Trophoblast cell (in vitro differentiated cells and primary cell): ENCODE results near the gene PLXNB1.

ENCODE experiments used
- DNase-seq, 2 donors: peaks; one replicate each; pipeline ENCODE4 v3.0.0-alpha.2; 2016
- H2AFZ ChIP-seq: 2 replicates; pipeline ENCODE4 v1.6.1; 2013; ENCODE audit warnings: low read length, moderate library complexity, mild to moderate bottlenecking; ENCODE audit not compliant: insufficient read depth, poor library complexity
- H2AK5ac ChIP-seq: 2 replicates; pipeline ENCODE4 v1.6.1; 2013; ENCODE audit warnings: mild to moderate bottlenecking, low read length
- H2BK120ac ChIP-seq: 2 replicates; pipeline ENCODE4 v1.6.1; 2013; ENCODE audit warnings: low read length, mild to moderate bottlenecking, moderate library complexity; ENCODE audit not compliant: insufficient read depth, poor library complexity
- H2BK12ac ChIP-seq: 2 replicates; pipeline ENCODE4 v1.6.1; 2013; ENCODE audit warnings: mild to moderate bottlenecking, low read length, moderate library complexity
- H2BK5ac ChIP-seq: 2 replicates; pipeline ENCODE4 v1.6.1; 2013; ENCODE audit warnings: low read length, low read depth, moderate library complexity, mild to moderate bottlenecking; ENCODE audit not compliant: poor library complexity
- H3K14ac ChIP-seq: 2 replicates; pipeline ENCODE4 v1.6.1; 2013; ENCODE audit warnings: mild to moderate bottlenecking, low read length
- H3K18ac ChIP-seq: 2 replicates; pipeline ENCODE4 v1.6.1; 2013; ENCODE audit warnings: mild to moderate bottlenecking, low read length
- H3K23ac ChIP-seq: 2 replicates; pipeline ENCODE4 v1.6.1; 2013; ENCODE audit warnings: low read length
- H3K27ac ChIP-seq: 2 replicates; pipeline ENCODE4 v1.5.1; 2013; ENCODE audit warnings: low read depth, mild to moderate bottlenecking, inconsistent platforms, low read length, moderate library complexity
- H3K27me3 ChIP-seq: 2 replicates; pipeline ENCODE4 v1.6.1; 2013; ENCODE audit warnings: inconsistent platforms, mild to moderate bottlenecking, low read length, moderate library complexity; ENCODE audit not compliant: insufficient read depth
- H3K36me3 ChIP-seq, 2 experiments: 1 replicate in 1 of 2; 2 replicates in 1 of 2; pipeline ENCODE4 v1.6.1; 2013; ENCODE audit warnings: low read length in 2 of 2, mild to moderate bottlenecking in 2 of 2, moderate library complexity in 1 of 2; ENCODE audit not compliant: insufficient read depth in 2 of 2, control insufficient read depth in 1 of 2
- H3K4ac ChIP-seq: 2 replicates; pipeline ENCODE4 v1.6.1; 2013; ENCODE audit warnings: low read depth, mild to moderate bottlenecking, low read length, moderate library complexity
- H3K4me1 ChIP-seq, 2 experiments: 1 replicate in 1 of 2; 2 replicates in 1 of 2; pipeline ENCODE4 v1.6.1; 2013; ENCODE audit warnings: low read length in 2 of 2, mild to moderate bottlenecking in 2 of 2, moderate library complexity in 1 of 2; ENCODE audit not compliant: insufficient read depth in 2 of 2, control insufficient read depth in 1 of 2
- H3K4me2 ChIP-seq: 2 replicates; pipeline ENCODE4 v1.6.1; 2013; ENCODE audit warnings: inconsistent platforms, mild to moderate bottlenecking, low read length, moderate library complexity
- H3K4me3 ChIP-seq: 2 replicates; pipeline ENCODE4 v1.5.1; 2013; ENCODE audit warnings: mild to moderate bottlenecking, low read depth, low read length, inconsistent platforms
- H3K79me1 ChIP-seq: one replicate; pipeline ENCODE4 v1.6.1; 2013; ENCODE audit warnings: low read length
- H3K79me2 ChIP-seq: 2 replicates; pipeline ENCODE4 v1.6.1; 2013; ENCODE audit warnings: low read length, mild to moderate bottlenecking; ENCODE audit not compliant: control insufficient read depth, insufficient read depth, poor library complexity
- H3K9ac ChIP-seq: 2 replicates; pipeline ENCODE4 v1.6.1; 2013; ENCODE audit warnings: mild to moderate bottlenecking, low read length
- H3K9me3 ChIP-seq: 2 replicates; pipeline ENCODE4 v1.6.1; 2013; ENCODE audit warnings: low read depth, mild to moderate bottlenecking, control low read depth, inconsistent platforms, low read length; ENCODE audit not compliant: insufficient read depth
- H4K12ac ChIP-seq: 2 replicates; pipeline ENCODE4 v1.6.1; 2013; ENCODE audit warnings: low read depth, mild to moderate bottlenecking, low read length, moderate library complexity
- H4K8ac ChIP-seq: 2 replicates; pipeline ENCODE4 v1.6.1; 2013; ENCODE audit warnings: low read depth, mild to moderate bottlenecking, low read length, moderate library complexity
- H4K91ac ChIP-seq: one replicate; pipeline ENCODE4 v1.6.1; 2013; ENCODE audit warnings: low read depth, mild to moderate bottlenecking, low read length, moderate library complexity
- WGBS: extraction: QIAGEN DNeasy Blood & Tissue Kit; methylation state at CpG from one replicate; pipeline ENCODE4 v1.1.7; 2013; ENCODE audit warnings: missing lambda C conversion rate; ENCODE audit not compliant: insufficient read length, insufficient coverage; ENCODE audit errors: extremely low coverage; 5-methylcytosine and 5-hydroxymethylcytosine counted together

PLXNB1 gene

GRCh38 chr3:48395714-48396113 lies 34.2 kb downstream of the PLXNB1 start:
- DNase-seq, result no peak
- H2BK5ac ChIP-seq, result no peak overlapping the region
- H3K4me3 ChIP-seq, result no peak overlapping the region
- H3K4me2 ChIP-seq, result no peak overlapping the region
- no peak overlapping the region for H3K14ac ChIP-seq
- no peak overlapping the region for H4K12ac ChIP-seq
- H3K27me3 ChIP-seq, result no peaks in the 10 kb centered on the region
- no peaks in the 10 kb centered on the region for H3K4me1 ChIP-seq
- no peak overlapping the region for H4K8ac ChIP-seq
- no peaks in the 10 kb centered on the region for H3K36me3 ChIP-seq
- no peaks in the 10 kb centered on the region for H3K79me1 ChIP-seq
- no CpG with 5 or more reads among the region's 3 CpGs for WGBS
- no peak overlapping the region for H3K27ac ChIP-seq
- no peak overlapping the region for H2AFZ ChIP-seq
- no peak overlapping the region for H2BK120ac ChIP-seq
- H3K23ac ChIP-seq, result no peak overlapping the region
- H2AK5ac ChIP-seq, result no peak overlapping the region
- H3K18ac ChIP-seq, result no peak overlapping the region
- H3K4ac ChIP-seq, result no peak overlapping the region
- no peak overlapping the region for H2BK12ac ChIP-seq
- H3K9ac ChIP-seq, result no peak overlapping the region
- H4K91ac ChIP-seq, result no peak overlapping the region
- H3K79me2 ChIP-seq, result no peaks in the 10 kb centered on the region
- H3K9me3 ChIP-seq, result no peaks in the 10 kb centered on the region

GRCh38 chr3:48394391-48394790 lies 35.5 kb downstream of the PLXNB1 start:
- no peak overlapping the region for H3K4me3 ChIP-seq
- no peak overlapping the region for H4K91ac ChIP-seq
- no peak overlapping the region for H2BK120ac ChIP-seq
- no peak overlapping the region for H3K23ac ChIP-seq
- no peak overlapping the region for H3K4me2 ChIP-seq
- H3K9ac ChIP-seq, result no peak overlapping the region
- H3K9me3 ChIP-seq, result no peaks in the 10 kb centered on the region
- no peak overlapping the region for H3K27ac ChIP-seq
- no peak overlapping the region for H4K8ac ChIP-seq
- no peak overlapping the region for H3K14ac ChIP-seq
- no peak overlapping the region for H2BK5ac ChIP-seq
- DNase-seq, result peak in 1 of 2 donors; percentile 8
- H3K4ac ChIP-seq, result no peak overlapping the region
- no CpG with 5 or more reads among the region's 2 CpGs for WGBS
- no peak overlapping the region for H3K18ac ChIP-seq
- no peaks in the 10 kb centered on the region for H3K27me3 ChIP-seq
- H4K12ac ChIP-seq, result no peak overlapping the region
- no peaks in the 10 kb centered on the region for H3K4me1 ChIP-seq
- H3K79me2 ChIP-seq, result no peaks in the 10 kb centered on the region
- H3K36me3 ChIP-seq, result no peaks in the 10 kb centered on the region
- no peak overlapping the region for H2BK12ac ChIP-seq
- H2AK5ac ChIP-seq, result no peak overlapping the region
- no peak overlapping the region for H2AFZ ChIP-seq
- no peaks in the 10 kb centered on the region for H3K79me1 ChIP-seq

- H3K9me3 ChIP-seq, result no peaks in the 10 kb centered on the region
- no peak overlapping the region for H4K12ac ChIP-seq
- H2BK5ac ChIP-seq, result no peak overlapping the region
- no peak for DNase-seq
- no peak overlapping the region for H4K91ac ChIP-seq
- no peak overlapping the region for H2BK12ac ChIP-seq
- no peak overlapping the region for H2AK5ac ChIP-seq
- H3K27ac ChIP-seq, result no peak overlapping the region
- no peaks in the 10 kb centered on the region for H3K4me1 ChIP-seq
- no CpG with 5 or more reads among the region's 2 CpGs for whole genome bisulfite sequencing
- no peaks in the 10 kb centered on the region for H3K27me3 ChIP-seq
- H3K79me2 ChIP-seq, result no peaks in the 10 kb centered on the region
- no peaks in the 10 kb centered on the region for H3K79me1 ChIP-seq
- no peak overlapping the region for H2BK120ac ChIP-seq
- H3K9ac ChIP-seq, result no peak overlapping the region
- H3K4me2 ChIP-seq, result no peak overlapping the region
- H2AFZ ChIP-seq, result no peak overlapping the region
- no peak overlapping the region for H4K8ac ChIP-seq
- H3K23ac ChIP-seq, result no peak overlapping the region
- H3K4ac ChIP-seq, result no peak overlapping the region
- no peak overlapping the region for H3K14ac ChIP-seq
- no peak overlapping the region for H3K4me3 ChIP-seq
- no peaks in the 10 kb centered on the region for H3K36me3 ChIP-seq
- H3K18ac ChIP-seq, result no peak overlapping the region
Measured at GRCh38 chr3:48388966-48389365, 40.9 kb downstream of the PLXNB1 start.

- Histone ChIP-seq H2BK5ac (no peak overlapping the region), H3K9ac (no peak overlapping the region), H3K4ac (no peak overlapping the region), H4K91ac (no peak overlapping the region), H3K14ac (no peak overlapping the region), H2BK120ac (no peak overlapping the region), H3K4me2 (no peak overlapping the region), H3K79me1 (no peaks in the 10 kb centered on the region), H3K27ac (no peak overlapping the region), H3K36me3 (no peaks in the 10 kb centered on the region), H4K8ac (no peak overlapping the region), H4K12ac (no peak overlapping the region), H3K27me3 (no peaks in the 10 kb centered on the region), H3K23ac (no peak overlapping the region), H3K9me3 (no peaks in the 10 kb centered on the region), H3K4me1 (no peaks in the 10 kb centered on the region), H3K18ac (no peak overlapping the region), H2BK12ac (no peak overlapping the region), H3K4me3 (no peak overlapping the region), H3K79me2 (no peaks in the 10 kb centered on the region), H2AK5ac (no peak overlapping the region), H2AFZ (no peak overlapping the region)
- no peak for DNase-seq
Measured at GRCh38 chr3:48387634-48388033, 42.3 kb downstream of the PLXNB1 start.
